ENCODE data around the gene TRIM66. TPM values are rescaled to one million over a fixed set of nuclear protein-coding genes. Genes with fewer than 3 reads are reported as not detected.

The TRIM66 gene
- total RNA-seq, 1 donor, result 11.8 TPM

DNA sequence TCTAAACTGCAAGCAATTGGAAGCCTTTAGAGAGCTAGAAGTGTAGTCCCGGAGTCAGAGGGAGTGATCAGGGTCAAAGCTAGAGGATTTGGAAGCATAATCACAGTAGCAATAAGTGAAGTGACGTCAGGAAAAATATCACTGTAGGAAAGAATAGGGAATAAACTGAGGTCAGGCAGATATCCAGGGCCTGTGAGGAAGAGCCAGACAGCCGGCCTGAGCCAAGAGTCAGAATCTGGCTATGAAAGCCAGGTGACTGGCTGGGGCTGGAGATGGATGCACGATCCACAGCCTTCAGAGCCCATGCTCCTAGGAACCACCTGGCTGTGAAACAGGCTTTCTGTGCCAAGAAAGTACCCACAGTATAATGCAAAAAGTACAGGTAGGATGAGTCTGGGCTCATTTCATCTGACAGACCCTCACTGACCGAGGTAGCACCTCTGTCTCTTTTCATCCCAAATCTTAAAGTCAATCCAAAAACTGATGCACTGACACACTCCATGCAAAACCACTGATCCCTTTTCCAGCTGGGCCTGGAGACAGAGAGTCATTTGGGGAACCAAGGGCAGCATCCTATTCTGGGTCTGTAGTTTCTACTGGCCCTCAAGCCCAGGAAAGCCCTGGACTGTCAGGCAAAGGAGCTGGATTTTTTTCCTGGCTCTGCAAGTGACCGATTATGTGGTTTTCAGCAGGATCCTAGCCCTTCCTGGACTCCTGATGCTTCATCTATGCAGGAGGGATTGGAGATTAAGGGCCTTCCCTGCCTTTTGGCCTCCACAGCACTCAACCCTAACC lies 21.3 kb downstream of the TRIM66 start:
- DNase-seq (ENCODE audit: low read depth in 2 of 3, low spot score in 2 of 3), result no peak

DNA sequence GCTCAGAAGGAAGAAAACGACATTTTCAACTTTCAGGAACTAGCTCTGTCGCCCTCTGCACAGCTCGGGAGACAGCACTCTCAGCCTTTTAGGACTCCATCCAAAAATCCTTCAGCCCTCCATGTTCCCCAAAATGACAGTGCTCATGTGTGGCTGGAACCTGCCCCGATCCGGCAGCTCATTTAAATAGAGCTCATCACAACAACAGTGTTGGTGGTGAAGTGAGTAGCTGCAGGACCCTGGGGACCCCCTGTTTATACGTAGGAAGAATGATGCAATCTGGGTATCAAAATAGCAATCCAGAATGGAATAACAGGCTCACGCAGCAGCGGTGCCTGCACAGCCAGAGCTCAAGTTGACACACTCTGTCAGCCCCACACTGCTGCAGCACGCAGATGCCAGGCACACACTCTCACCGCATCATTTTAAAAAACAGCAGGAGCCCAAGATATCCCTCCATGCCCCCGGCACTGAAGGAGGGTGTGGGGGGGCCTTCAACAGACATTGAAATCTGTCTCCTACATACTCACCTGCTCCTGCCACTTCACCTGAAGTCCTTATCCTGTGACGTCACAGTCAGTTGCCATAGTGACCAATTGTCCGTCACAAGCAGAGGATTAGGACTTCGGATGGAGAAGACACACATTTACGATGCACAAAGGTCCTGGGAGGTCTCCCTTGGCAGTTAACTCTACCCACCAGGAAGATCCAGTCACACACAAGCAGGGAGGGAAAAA lies 24.0 kb downstream of the TRIM66 start:
- no peak for DNase-seq (ENCODE audit: low read depth in 2 of 3, low spot score in 2 of 3)

DNA sequence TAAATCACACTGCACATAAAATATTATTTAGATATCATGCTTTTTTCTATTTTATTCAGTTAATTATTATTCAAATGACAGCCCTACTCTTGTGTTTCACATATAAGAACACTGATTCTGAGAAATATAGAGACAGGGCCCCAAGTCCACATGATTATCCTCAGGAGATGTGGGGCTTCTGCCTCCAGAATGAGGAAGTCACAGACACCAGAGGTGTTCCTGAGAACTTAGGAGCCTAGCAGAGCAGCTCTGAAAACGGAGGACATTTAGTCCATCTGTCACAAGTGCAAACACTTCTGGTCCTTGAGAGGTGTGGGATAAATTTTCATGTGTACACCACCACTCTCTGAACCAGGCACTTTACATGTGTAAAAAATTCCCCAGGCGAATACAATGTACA lies 26.2 kb downstream of the TRIM66 start:
- no peak for DNase-seq (ENCODE audit: low read depth in 2 of 3, low spot score in 2 of 3)

DNA sequence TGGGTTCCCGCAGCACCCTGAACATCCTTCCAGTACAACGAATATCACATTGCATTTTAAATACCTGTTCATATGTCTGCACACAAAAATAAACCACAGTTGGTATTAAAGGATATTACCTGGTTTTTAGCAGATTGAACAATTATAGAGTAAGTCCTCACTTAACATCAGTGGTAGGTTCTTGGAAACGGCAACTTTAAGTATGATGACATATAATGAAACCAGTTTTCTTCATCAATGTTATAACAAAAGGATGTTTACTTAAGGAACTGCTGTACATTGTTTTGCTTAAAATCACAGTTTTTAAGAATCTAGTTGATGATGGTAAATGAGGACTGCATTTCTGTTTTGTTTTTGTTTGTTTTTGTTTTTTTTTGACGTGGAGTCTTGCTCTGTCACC lies 28.0 kb downstream of the TRIM66 start:
- DNase-seq (ENCODE audit: low read depth in 2 of 3, low spot score in 2 of 3), result no peak

GRCh38 chr11:8652140-8652539 lies 30.3 kb downstream of the TRIM66 start:
- no peak for DNase-seq (ENCODE audit: low read depth in 2 of 3, low spot score in 2 of 3)

DNA sequence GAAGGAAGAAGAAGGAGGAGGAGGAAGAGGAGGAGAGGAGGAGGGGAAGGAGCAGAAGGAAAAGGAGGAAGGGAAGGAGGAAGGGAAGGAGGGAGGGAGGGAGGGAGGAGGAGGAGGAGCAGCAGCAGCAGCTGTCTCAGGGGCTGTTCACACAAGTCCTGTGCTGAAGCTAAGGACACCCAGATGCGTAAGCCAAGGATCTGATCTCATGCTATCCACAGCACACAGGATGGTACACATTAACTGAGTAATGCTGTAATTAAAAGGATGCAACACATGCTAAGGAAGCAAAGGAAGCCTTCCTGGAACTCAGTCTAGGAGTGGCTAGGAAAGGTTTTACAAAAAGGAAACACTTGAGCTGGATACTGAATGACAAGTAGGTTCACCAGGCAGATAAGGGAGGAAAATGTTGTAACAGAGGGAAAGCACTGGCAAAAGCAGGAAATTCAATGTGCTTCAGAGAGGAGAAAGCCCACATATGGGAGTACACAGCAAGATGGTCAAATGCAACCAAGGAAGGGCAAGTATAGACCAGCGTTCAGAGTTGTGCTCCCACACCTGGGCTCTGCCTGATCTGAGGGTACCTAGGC lies 32.0 kb downstream of the TRIM66 start:
- DNase-seq (ENCODE audit: low read depth in 2 of 3, low spot score in 2 of 3), result no peak

DNA sequence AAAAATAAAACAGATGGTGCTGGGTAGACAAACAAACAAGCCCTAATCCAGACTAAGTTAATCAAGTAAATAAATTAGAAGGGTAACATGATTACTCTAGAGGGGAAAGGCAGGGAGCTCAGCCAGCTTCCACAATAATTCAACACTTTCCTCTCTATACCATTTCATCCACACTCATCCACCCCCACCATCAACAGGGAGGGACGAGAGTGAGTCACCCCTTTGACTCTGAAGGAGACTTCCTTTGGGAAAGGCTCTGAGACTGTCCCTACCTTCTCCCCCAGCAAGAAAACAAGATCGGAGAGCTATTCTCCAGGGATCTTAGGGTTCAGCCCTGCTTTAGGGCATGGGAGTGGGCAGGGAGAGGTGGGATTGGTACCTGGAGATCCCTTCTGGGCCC lies 33.1 kb downstream of the TRIM66 start:
- no peak for DNase-seq (ENCODE audit: low read depth in 2 of 3, low spot score in 2 of 3)

DNA sequence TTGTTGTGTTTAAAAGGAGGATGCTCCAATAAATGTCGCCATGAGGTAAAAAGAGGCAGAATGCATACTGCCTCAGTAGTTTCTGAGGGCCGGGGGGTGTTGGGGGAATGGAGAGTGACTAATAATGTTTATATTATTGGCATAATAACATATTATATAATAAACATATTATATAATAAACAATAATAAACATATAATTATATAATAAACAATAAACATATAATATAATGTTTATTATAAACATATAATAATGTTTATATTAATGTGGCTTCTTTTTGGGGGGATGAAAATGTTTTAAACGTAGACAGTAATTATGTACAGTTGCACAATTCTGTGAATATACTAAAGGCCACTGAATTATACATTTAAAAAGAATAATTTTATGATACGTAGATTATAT lies 35.6 kb downstream of the TRIM66 start:
- DNase-seq (ENCODE audit: low read depth in 2 of 3, low spot score in 2 of 3), result no peak

DNA sequence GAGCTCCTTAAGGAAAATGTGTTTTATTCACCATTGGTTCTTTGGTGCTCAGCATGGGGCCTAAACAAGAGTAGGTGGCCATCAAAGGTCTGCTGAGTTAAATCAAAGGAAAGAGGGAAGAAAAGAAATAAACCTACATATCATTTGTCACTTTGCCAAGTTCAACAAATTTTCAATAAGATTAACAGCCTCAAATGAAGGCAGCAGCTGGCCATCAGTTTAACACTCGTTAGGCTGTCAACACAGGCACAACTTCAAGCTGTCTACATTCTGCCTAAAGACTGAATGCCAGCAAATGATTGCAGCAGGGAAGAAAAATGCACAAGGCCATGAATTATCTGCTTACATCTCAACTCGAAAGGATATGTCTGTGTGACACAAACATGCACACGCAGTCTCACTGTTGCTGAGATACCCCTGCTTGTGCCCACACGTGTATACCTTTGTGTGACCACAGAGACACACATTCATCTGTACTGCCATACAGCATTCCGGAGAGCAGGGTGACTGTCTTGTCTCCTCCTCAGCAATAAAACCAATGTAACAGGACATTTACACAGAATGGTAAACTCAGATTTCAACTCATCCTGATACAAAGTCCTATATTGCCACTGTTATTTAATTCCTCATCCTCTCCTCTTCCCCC lies 40.1 kb downstream of the TRIM66 start:
- DNase-seq (ENCODE audit: low read depth in 2 of 3, low spot score in 2 of 3), result no peak

DNA sequence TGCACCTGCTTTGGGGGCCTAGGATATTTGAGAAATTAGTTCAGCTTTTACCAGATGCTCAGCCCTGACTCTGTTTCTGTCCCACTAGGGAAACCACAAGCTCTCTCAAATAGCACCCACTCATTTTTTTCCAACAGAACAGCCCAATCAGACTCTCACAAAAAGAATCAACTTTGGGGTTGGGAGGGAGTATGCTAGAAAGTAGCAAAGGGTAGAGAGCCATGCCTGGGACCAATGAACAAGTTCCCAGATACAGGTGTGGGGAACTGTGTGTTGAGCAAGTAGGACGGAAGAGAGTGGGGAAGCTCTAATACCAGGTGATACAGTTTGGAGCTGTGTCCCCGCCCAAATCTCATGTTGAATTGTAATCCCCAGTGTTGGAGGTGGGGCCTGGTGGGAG lies 41.1 kb downstream of the TRIM66 start:
- DNase-seq (ENCODE audit: low read depth in 2 of 3, low spot score in 2 of 3), result no peak

DNA sequence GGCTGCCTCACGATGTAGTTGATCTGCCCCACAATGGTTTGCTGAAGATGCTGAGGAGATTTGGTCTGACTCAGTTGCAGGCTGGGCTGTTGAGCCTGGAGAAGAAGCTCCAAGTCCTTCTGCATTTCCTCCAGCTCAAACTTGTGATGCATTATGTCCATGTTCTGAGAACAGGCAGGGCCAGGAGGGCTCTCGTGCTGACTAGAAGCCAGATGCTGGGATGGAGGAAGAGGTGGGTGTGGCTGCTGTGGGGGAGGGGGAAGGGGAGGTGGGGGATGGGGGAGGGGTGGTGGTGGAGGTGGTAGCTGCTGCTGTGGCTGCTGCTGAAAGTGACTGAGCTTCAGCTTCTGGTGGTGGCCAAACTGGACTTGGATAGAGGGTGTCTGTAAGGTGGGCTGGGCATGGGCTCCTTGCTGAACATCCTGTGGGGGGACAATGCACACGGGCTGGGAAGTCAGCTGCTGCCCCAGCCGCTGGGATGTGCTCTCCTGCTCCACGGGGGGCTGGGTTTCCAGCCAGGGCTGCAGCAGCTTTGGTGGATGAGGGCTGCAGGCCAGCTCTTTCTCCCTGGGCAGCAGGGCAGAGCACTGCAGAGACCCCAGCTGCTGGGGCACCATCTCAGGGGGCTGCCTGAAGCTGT lies 42.1 kb downstream of the TRIM66 start:
- no peak for DNase-seq (ENCODE audit: low read depth in 2 of 3, low spot score in 2 of 3)

GRCh38 chr11:8639655-8640054 lies 42.8 kb downstream of the TRIM66 start:
- no peak for DNase-seq (ENCODE audit: low read depth in 2 of 3, low spot score in 2 of 3)

DNA sequence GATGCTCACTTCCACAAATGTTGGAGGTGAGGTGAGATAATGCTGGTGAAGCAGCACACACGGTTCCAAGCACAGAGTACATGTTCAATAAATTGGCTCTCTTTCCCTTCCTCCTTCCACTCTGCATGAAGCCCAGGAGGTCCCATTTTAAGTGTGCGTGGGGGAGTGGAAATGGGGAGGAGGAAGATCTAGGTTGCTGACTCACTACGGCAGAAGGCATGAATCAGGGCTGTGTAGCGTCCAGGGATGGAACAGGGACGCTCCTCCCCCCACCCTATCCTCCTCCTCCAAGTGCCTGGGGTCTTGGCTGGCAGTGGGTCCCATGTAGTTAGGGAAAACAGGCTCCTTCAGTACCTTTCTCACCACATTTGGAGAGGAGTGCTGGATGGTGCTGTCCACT lies 44.2 kb downstream of the TRIM66 start:
- DNase-seq (ENCODE audit: low read depth in 2 of 3, low spot score in 2 of 3), result no peak

GRCh38 chr11:8636127-8636526 lies 46.3 kb downstream of the TRIM66 start:
- DNase-seq (ENCODE audit: low read depth in 2 of 3, low spot score in 2 of 3), result no peak

DNA sequence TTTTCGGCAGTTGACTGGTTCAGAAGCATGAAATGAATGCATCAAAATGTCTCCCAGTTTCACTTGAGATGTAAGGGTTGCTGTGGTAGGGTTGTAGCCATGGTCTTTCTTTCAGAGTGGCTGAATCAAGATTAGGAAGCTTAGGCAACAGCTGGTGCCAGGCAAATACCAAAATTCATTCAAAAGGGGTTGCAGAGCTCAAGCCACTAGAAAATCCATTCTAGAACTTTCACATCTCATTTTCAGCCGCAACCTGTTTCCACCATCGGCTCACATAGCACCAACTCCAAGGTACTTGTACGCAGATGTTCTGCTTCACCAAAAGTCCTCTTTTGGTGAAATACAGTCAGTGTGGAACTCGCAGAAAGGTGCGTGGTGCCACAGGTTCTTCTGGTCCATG lies 48.0 kb downstream of the TRIM66 start:
- no peak for DNase-seq (ENCODE audit: low read depth in 2 of 3, low spot score in 2 of 3)

DNA sequence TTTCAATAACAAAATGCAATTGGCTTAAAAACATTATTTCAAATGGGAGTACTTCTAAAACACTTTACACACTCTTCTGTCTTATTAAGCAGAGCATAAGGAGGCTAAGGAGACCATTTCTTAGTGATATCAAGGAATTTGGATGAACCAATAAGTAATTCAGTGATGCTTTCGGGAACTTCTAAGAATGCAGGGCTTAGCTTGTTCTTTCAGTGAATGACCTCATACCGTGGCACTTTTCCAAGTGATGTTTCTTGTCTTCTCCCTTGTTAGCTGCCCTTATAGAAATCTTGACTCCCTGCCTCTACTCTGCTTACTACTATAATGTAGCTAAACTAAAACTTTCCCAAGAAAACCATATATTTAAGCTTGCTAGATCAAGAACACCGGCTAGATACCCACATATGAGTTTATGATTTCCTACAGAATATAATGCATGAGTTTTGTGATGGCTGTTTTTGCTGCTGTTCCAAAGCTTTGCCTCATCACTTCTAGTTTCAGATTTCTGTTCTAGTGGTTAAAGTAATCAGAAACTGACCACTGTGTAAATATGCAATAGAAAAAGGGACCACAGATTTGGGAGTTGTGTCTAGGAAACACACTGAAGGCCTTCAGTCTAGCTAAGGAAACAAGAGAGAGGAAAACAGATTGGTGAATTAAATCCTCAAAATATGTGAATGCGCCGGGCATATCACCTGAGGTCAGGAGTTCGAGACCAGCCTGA lies 50.9 kb downstream of the TRIM66 start:
- DNase-seq (ENCODE audit: low read depth in 2 of 3, low spot score in 2 of 3), result no peak

GRCh38 chr11:8624698-8625097 lies 57.8 kb downstream of the TRIM66 start:
- DNase-seq (ENCODE audit: low read depth in 2 of 3, low spot score in 2 of 3), result no peak

DNA sequence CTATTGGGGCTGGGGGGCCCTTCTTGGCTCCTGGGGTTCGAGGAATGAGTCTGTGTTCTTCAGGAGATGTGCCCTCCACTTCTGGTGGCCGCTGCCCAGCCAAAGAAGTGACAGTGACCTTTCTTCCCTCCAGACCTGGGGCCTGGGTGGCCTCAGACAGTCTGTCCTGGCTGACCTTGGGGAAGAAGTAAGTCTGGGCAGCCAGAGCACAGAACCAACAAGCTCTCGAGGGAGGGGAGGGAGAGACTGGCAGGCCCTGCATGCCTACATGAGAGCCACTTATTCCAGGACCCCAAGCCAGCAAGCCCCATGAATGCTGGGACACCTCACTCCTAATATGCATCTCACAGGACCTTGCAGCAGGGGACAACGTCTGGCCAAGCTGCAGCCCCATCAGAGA lies 61.3 kb downstream of the TRIM66 start:
- DNase-seq (ENCODE audit: low read depth in 2 of 3, low spot score in 2 of 3), result no peak

GRCh38 chr11:8617063-8617462 lies 65.4 kb downstream of the TRIM66 start:
- no peak for DNase-seq (ENCODE audit: low read depth in 2 of 3, low spot score in 2 of 3)

GRCh38 chr11:8615291-8616032 lies 67.0 kb downstream of the TRIM66 start:
- DNase-seq (ENCODE audit: low read depth in 2 of 3, low spot score in 2 of 3), result no peak
